T1000 (cell line): ENCODE data around the gene GNB1.
"Not testable (repeated sequence)": the region's sequence is repeated elsewhere in the genome, so short reads cannot be mapped to it uniquely, and the experiment has no call there.

ENCODE experiments used
- DNase-seq: peaks from one replicate; lab custom pipeline; 2025; ENCODE audit warnings: mixed read lengths; lab: John Stamatoyannopoulos, UW

The GNB1 gene

GRCh38 chr1:1858382-1859086 is 32.4 kb downstream of the GNB1 start:
- DNase-seq, result peak; percentile 40

- no peak for DNase-seq
These were observed 33.7 kb downstream of the GNB1 start for GRCh38 chr1:1857096-1857703.

DNA sequence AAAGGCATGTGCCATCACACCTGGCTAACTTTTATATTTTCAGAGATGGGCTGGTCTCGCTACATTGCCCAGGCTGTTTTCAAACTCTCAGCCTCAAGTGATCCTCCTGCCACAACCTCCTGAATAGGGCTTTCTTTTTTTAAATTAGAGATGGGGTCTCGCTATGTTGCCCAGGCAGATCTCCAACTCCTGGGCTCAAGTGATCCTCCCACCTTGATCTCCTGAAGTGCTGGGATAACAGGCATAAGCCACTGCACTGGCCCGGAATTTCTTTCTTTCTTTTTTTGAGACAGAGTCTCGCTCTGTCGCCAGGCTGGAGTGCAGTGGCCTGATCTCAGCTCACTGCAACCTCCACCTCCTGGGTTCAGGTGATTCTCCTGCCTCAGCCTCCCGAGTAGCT is 34.7 kb downstream of the GNB1 start:
- DNase-seq, result not testable (repeated sequence)

DNA sequence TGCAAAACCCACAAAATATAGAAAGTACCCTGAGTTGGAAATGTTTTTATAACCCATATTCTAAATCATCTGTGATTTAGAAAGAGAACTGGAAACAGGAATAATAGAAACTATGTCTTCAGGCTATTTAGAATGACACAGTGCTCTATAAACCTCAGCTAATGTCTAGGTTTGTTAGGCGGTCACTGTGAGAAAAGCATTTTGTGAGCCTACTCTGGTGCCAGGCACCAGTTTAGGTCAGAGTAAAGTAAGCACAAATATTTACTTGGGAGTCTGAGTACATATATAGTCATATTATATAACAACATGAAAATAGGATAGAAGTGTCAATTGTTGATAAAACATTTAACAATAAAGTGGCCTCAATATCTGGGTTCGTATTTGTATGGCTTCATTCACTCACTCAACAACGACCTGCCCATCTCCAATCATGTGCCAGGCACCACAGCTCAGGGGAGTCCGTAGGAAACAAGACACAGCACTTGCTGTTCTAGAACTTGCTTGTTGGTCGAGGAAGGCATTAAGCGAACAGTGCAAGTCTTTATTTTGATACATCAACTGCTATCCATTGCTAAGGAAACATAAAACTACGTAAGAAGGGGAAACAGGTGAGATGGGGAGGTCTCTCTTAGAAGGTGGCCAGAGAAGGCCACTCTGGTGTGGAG is 37.2 kb downstream of the GNB1 start:
- no peak for DNase-seq

- DNase-seq, result no peak
These were observed 38.1 kb downstream of the GNB1 start for GRCh38 chr1:1852619-1853414.

DNA sequence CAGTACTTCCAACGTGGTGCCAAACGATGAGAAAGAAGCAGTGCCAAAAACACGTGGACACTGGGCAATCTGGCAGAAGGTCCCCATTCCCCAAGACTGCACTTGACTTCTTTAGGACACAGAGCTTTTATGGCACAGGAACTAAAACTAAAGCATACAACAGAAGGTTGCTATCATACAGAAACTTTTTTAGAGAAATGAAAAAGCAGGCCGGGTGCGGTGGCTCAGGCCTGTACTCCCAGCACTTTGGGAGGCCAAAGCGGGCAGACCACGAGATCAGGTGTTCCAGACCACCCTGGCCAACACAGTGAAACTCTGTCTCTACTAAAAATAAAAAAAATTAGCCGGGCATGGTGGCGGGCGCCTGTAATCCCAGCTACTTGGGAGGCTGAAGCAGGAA is 43.0 kb downstream of the GNB1 start:
- no peak for DNase-seq

GRCh38 chr1:1847061-1847850 is 43.6 kb downstream of the GNB1 start:
- DNase-seq, result no peak

- DNase-seq, result no peak
These were observed 44.4 kb downstream of the GNB1 start for GRCh38 chr1:1846386-1846918.

DNA sequence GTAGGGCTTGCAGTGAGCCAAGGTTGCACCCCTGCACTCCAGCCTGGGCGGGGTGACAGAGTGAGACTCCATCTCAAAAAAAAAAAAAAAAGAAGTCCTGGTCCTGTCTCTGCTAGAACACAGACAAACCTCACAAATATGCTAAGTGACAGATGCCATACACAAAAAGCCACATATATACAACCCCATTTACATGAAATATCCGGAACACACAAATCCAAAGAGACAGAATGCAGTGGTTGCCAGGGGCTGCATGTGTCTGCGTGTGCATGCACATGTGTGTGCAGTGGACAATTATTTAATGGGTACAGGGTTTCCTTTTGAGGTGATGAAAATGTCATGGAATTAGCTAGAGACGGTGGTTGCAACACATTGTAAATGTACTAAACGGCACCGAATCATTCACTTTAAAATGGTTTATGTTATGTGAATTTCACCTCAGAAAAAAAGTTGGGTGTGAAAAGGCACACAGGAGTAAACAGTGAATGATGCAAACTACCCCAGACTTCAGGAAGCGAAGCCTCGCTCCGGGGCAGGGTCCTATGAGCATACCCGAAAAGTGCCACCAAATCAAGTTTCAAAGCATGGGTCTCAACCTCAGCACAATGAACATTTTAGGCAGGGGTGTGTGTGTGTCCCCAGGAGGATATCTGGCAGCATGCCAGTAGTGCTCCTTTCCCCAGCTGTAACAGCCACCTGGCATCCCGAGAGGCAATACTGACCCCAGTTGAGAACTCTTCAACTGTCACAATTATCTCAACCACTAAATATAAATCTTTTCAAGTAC is 48.3 kb downstream of the GNB1 start:
- DNase-seq, result no peak

DNA sequence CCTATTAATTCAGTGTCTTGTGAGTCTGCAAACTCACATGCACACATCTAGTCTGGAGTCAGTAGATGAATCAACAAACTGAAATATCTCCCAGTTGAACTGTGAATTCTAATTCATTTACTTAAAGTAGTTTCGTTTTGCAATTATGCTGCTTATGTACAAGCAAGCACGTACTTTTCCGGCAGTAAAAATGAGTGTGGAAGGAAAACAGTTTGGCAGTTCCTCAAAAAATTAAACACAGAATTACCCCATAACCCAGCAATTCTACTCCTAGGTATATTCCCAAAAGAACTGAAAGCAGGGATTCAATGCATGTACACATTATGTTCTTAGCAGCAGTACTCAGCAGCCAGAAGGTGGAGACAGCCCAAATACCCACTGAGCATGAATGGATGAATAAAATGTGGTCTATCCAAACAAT is 49.3 kb downstream of the GNB1 start:
- no peak for DNase-seq

- DNase-seq, result no peak
These were observed 51.4 kb downstream of the GNB1 start for GRCh38 chr1:1839311-1839965.

DNA sequence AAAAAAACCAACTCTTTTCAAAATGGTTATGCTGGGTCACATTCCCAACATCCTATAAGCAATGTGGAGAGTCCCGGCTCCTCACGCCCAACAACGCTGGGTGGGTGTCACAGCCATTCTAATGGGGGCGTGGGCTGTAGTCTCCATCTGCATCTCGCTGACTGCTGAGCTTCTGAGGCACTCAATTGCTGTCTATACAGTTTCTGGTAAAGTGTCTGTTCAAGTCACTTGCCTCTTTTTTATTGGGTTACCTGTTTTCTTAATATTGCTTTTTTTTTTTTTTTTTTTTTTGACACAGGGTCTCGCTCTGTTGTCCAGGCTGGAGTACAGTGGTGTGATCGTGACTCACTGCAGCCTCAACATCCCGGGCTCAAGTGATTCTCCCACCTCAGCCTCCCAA is 54.8 kb downstream of the GNB1 start:
- no peak for DNase-seq

- no peak for DNase-seq
These were observed 55.3 kb downstream of the GNB1 start for GRCh38 chr1:1835546-1835945.

- no peak for DNase-seq
These were observed 57.0 kb downstream of the GNB1 start for GRCh38 chr1:1833916-1834325.

GRCh38 chr1:1833456-1833855 is 57.4 kb downstream of the GNB1 start:
- no peak for DNase-seq

DNA sequence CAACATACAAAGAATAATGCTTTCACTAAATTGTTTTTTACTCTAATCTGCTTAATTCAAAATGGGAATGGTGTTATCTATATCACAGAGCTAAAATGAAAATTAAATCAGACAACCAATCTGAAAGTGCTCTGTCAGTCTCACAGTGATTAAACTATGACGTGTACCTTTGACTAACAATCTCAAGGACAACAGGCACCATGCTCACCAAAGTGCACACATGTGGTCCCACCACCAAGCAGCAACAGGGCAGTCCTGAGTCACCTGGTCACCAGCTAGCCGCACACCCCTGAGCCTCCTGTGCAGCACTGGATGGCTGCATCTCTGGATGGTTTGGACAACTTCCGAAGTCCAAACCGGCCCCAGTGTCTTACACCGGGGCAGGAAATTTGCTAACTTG is 58.1 kb downstream of the GNB1 start:
- no peak for DNase-seq

GRCh38 chr1:1832166-1832565 is 58.7 kb downstream of the GNB1 start:
- no peak for DNase-seq

DNA sequence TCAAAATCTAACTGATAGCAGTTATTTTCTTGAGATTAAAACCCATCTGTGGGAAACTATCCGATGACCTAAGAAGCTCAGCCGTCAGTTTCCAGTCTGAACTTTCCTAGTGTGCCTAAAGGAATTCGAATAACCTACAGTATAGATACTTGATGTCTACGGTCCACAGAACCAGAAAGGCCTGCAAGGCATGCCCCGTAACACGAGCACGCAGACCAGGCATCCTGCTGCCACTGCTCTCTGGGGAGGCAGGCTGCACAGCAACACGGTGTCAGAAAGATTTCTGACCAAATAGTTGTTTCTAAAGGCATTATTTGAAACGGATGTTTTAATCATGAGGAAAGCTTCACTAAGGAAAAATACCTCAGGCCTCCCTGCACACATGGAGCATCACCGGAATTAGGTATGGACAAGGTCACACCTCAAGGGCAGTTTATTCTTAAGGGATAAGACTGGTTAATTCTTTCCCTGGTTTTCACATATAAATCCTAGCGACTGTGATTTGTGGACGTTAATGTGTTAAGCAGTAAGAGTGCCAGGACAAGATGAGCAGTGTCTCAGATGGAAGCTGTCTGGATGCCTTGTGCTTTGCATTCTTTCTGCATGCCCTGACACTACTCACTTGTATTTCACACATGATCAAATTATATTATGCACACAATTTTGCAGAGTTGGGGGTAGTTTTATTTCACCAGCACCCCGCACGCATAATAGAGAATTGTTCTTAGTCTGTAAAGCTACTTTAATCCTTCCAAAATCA is 63.6 kb downstream of the GNB1 start:
- DNase-seq, result no peak

DNA sequence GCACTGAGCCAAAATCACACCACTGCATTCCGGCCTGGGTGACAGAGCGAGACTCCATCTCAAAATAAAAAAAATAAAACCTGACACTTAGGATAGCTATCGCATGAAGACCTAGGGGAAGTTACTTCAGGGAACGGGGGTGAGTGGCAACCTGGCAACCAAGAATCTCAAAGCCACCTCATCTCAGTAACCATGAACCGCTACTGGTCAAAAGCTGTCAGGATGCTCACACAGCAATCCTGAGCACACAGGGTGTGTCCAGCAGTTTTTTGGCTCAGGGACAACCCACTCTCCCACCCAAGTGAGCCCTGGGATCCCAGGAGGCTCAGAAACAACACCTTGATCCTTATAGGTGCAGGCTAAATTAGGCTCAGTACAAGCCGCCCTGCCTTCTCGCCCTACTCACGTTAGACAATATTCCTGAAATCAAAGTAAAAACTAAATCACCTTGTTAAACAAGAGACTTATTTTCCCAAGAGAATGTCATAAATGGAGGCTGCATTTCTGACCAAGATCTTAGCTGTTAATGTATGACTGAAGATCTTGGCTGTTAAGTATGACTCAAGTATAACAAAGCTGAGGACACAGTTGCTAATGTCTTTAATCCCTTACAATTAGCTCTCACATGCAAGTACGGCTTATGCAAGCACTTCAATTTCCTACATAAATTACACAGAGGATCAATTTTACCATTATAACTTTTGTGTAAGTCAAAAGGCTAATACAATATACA is 64.4 kb downstream of the GNB1 start:
- no peak for DNase-seq
